Mammary epithelial cell (primary cell): ENCODE data around the gene LMBR1.

Experiments used
- EZH2 ChIP-seq: IDR thresholded peaks from 2 replicates; pipeline ENCODE4 v1.6.1; 2012; ENCODE audit warnings: low read length, inconsistent platforms, borderline replicate concordance
- TF ChIP-seq, protein P1 (sequence below), 2 donors: IDR thresholded peaks in 1 of 2; conservative IDR thresholded peaks in 1 of 2; 2 replicates each; pipeline ENCODE4 v1.5.1; 2011 to 2012; ENCODE audit warnings: inconsistent platforms in 2 of 2, low read length in 2 of 2, mild to moderate bottlenecking in 2 of 2, control low read depth in 1 of 2, low read depth in 1 of 2; ENCODE audit not compliant: insufficient read depth in 1 of 2; ENCODE audit errors: extremely low read depth in 1 of 2

DNA sequence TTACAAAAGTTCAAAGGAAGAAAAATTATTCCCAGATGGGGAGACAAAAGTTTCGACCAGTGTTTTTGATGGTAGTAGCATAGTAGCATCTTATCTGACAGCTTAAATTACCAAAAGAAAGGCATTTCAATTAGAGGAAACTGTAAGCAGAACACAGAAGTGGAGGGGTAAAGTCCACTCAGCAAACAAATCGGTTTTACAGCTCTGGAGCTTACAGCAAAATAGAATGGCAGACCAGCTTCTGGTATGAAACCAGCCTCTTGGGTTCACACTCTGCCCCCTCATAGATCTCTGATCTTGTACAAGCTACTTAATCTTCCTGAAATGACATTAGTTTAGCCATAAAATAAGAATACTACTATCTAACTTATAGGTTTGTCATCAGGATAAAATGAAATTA is 133.8 kb downstream of the LMBR1 start:
- TF ChIP-seq, protein P1, sequence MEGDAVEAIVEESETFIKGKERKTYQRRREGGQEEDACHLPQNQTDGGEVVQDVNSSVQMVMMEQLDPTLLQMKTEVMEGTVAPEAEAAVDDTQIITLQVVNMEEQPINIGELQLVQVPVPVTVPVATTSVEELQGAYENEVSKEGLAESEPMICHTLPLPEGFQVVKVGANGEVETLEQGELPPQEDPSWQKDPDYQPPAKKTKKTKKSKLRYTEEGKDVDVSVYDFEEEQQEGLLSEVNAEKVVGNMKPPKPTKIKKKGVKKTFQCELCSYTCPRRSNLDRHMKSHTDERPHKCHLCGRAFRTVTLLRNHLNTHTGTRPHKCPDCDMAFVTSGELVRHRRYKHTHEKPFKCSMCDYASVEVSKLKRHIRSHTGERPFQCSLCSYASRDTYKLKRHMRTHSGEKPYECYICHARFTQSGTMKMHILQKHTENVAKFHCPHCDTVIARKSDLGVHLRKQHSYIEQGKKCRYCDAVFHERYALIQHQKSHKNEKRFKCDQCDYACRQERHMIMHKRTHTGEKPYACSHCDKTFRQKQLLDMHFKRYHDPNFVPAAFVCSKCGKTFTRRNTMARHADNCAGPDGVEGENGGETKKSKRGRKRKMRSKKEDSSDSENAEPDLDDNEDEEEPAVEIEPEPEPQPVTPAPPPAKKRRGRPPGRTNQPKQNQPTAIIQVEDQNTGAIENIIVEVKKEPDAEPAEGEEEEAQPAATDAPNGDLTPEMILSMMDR (conservative IDR thresholded peaks at IDR 0.05 in 1 of 2, IDR thresholded peaks at IDR 0.05 in 1 of 2; ENCODE audit: extremely low read depth in 1 of 2, insufficient read depth in 1 of 2, low read depth in 1 of 2, low read length in 2 of 2): no peak
- no peak for TF ChIP-seq EZH2
